Erythroblast (primary cell): ENCODE data around the gene VWC2.

Source experiments
- DNase-seq, 2 experiments: peaks; one replicate each; lab custom pipeline; 2025; lab: John Stamatoyannopoulos, UW
- GATA1 ChIP-seq: IDR thresholded peaks from 2 replicates; pipeline ENCODE4 v1.6.1; 2011; ENCODE audit warnings: low read depth, mild to moderate bottlenecking, control low read depth, low read length, moderate library complexity
- POLR2A ChIP-seq: IDR thresholded peaks from 2 replicates; pipeline ENCODE4 v1.6.1; 2011; ENCODE audit warnings: mild to moderate bottlenecking, low read length

The VWC2 gene

DNA sequence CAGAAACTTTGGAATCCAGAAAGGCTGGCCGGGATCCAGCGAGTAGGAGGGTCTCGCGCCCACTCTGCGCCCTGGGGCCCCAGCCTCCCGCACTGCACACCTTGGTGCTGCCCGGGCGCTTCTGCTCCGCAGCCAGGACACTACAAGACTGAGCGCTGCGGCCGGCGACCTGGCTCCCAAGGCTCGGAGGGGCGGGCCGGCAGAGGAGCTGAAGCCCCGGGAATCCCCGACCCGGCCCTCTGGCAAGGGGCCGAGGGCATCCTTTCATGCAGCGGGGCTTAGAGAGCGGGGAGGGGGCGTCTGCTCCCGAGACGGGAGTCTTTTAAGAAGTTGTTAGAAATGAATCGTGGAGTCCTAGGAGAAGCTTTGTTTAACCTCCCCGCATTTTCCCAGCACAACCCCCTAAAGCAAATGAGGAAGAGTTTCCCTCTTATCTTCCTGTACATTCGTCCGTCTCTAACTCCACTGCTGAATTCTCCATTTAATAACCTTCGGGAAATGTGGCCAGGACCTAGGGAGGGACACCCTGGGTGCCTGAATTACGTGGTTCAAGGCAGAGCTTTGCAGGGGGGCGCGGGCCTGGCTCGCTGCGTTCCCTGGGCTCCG is 1.1 kb downstream of the VWC2 start:
- no peak for TF ChIP-seq GATA1
- no peak for TF ChIP-seq POLR2A

GRCh38 chr7:49775065-49775948 is 1.9 kb downstream of the VWC2 start:
- no peak for DNase-seq
- TF ChIP-seq POLR2A (no peak), GATA1 (no peak)

More for the DNA sequence above, 1.1 kb downstream of the VWC2 start:
- DNase-seq = no peak

DNA sequence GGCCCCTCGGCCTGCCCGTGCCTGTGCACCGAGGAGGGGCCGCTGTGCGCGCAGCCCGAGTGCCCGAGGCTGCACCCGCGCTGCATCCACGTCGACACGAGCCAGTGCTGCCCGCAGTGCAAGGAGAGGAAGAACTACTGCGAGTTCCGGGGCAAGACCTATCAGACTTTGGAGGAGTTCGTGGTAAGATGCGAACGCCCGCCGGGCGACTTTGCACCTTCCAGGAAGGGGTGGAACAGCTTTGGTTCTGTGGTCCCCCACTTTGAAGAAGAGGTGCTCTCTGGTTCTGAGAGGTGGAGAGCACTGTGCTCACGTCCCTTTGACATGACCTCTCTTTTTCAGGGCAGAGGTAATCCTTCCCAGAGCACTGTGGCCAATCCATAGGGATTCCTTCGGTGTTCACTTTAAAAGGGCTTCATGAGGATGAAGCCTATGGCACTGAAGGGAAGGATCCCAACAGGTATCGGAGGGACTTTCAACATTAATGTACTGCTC is 2.6 kb downstream of the VWC2 start:
- DNase-seq = no peak
- TF ChIP-seq GATA1 (no peak), POLR2A (no peak)

- DNase-seq = no peak
- TF ChIP-seq POLR2A = no peak
- no peak for TF ChIP-seq GATA1
Observed at GRCh38 chr7:49776994-49777393, 3.6 kb downstream of the VWC2 start.

DNA sequence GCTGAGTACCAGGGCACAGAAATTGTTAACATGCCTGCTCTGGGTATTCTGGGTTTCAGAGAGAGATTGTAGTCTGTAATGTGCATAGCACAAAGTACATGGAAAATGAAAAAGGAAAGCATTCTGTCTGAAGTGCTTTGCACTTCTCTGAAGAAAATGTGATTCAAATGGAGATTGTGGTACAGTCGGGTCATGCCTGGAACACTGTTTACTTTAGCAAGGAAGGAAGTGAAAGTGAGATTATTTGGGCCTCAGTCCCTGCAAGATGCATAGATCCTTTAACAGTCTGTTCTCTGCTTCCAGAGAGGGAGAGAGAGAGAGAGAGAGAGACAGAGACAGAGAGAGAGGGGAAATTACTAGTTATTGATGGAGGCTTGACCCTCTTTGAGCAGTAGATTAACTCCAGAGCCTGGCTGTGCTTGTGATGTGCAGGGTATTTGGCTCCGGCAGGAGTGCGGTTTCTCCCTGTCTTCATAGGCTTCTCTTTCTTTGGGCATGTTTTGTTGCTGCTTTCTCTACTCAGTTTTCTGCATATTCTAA is 5.4 kb downstream of the VWC2 start:
- no peak for DNase-seq
- no peak for TF ChIP-seq GATA1
- no peak for TF ChIP-seq POLR2A

GRCh38 chr7:49780953-49781352 is 7.5 kb downstream of the VWC2 start:
- TF ChIP-seq GATA1 (no peak), POLR2A (no peak)
- DNase-seq = no peak

DNA sequence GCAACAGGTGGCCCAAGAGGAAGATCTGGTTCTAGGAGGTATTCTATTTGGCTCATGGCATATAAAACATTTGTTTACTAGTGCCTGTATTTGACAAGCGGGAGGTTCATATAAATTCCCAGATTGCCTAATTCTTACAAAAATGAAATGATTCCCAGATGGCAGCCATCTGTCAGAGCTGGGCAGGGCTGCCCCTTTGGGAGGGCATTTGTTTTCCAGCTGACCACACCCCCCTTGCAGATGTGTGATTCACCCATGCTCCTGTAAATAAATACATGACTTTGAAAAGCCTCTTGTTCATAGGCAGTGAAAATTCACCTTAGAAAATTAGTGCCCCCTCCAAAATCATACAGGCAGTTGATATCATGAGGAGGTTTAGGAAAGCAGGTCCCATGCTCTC is 8.6 kb downstream of the VWC2 start:
- TF ChIP-seq POLR2A (no peak), GATA1 (no peak)
- DNase-seq = no peak

GRCh38 chr7:49783446-49783845 is 10.0 kb downstream of the VWC2 start:
- no peak for DNase-seq
- TF ChIP-seq POLR2A = no peak
- no peak for TF ChIP-seq GATA1

DNA sequence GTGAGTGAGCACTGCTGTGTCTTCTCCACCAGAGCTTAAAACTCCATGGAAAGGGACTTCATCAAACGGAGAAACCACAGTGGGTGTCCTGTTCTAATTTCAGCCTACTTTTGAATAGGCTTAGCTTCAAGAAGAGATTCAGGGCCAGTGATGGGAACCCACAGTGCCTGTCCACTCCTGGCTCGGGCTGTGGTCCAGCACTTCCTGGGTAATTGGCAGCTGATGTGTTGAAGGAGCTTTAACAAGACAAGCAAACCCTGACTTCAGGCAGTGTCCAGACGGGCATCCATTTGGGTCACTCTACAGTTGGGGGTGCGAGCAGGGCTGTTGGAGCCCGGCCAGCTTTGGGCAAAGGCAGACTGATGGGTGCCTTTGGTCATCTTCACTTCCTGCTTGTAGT is 14.5 kb downstream of the VWC2 start:
- no peak for TF ChIP-seq GATA1
- no peak for TF ChIP-seq POLR2A
- DNase-seq = no peak

DNA sequence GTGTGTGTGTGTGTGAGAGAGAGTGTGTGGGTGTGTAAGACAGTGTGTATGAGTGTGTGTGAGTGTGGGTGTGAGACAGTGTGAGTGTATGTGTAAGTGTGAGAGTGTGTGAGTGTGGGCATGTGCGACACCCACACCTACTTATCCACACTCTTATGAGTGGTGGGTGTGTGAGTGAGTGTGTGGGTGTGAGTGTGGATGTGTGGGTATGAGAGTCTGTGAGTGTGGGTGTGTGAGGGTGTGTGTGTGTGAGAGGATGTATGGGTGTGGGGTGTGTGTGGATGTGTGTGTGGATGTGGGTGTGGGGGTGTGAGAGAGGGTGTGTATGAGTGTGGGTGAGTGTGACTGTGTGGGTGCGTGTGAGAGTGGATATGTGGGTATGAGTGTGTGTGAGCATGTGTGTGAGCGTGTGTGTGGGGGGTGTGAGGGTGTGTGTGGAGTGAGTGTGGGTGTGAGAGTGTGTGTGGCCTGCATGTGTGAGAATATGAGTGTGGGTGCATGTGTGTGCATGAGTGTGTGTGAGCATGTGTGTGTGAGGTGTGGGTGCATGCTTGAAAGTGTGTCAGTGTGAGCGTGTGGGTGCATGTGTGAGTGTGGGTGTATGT is 15.1 kb downstream of the VWC2 start:
- TF ChIP-seq GATA1 (no peak), POLR2A (no peak)
- DNase-seq = no peak

- DNase-seq = no peak
- TF ChIP-seq POLR2A = no peak
- TF ChIP-seq GATA1 = no peak
Observed at GRCh38 chr7:49789736-49790135, 16.3 kb downstream of the VWC2 start.

DNA sequence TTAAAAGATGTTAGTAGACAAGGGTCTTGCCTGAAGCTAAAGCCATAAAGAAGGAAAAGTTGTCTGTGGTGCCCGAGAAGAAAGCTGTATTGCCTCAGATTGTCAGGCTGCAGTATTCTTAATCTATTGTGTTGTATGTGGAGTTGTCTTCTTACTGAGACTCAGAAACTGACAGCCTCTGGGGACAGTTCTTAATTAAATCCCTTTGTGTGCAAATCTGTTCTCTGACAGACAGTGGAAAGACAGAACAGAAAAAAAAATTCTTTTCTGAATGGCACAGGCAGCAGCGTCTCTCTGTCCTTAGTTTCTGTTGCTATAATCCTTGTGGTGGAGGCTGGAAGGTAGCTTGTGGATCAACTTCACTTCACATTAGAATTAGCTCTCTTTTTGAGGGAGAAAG is 16.8 kb downstream of the VWC2 start:
- no peak for DNase-seq
- TF ChIP-seq POLR2A (no peak), GATA1 (no peak)

- TF ChIP-seq GATA1 (no peak), POLR2A (no peak)
- DNase-seq = peak; percentile 4 to 24
Observed at GRCh38 chr7:49791088-49791741, 17.8 kb downstream of the VWC2 start.
